CD14-positive monocyte (primary cell): ENCODE data around the gene BTBD8. TPM values are rescaled to one million over a fixed set of nuclear protein-coding genes. Genes with fewer than 3 reads are reported as not detected.

Experiments
- DNase-seq, 3 donors: peaks; one replicate each; pipeline ENCODE4 v3.0.0-alpha.2; 2011 to 2022
- H2AFZ ChIP-seq: 2 replicates; pipeline ENCODE4 v1.6.0; 2012; ENCODE audit warnings: mild to moderate bottlenecking, low read depth, low read length, inconsistent platforms; ENCODE audit not compliant: insufficient read depth, poor library complexity, severe bottlenecking
- H3K27ac ChIP-seq, 2 donors: 1 replicate in 1 of 2; 2 replicates in 1 of 2; pipeline ENCODE4 v1.5.1; 2012 to 2013; ENCODE audit warnings: low read length in 2 of 2, control low read depth in 1 of 2, inconsistent platforms in 1 of 2, low read depth in 1 of 2, mild to moderate bottlenecking in 1 of 2
- H3K27me3 ChIP-seq, 2 donors: one replicate each; pipeline versions ENCODE4 v1.6.0 to v1.6.1; 2011 to 2013; ENCODE audit warnings: low read length in 2 of 2; ENCODE audit not compliant: control insufficient read depth in 2 of 2, insufficient read depth in 2 of 2
- H3K36me3 ChIP-seq, 2 donors: replicated peaks in 1 of 2; 1 replicate in 1 of 2; 2 replicates in 1 of 2; pipeline versions ENCODE4 v1.5.1 to v1.6.1; 2012 to 2013; ENCODE audit warnings: low read length in 2 of 2, control low read depth in 1 of 2, inconsistent platforms in 1 of 2, mild to moderate bottlenecking in 1 of 2; ENCODE audit not compliant: insufficient read depth in 2 of 2, control insufficient read depth in 1 of 2
- H3K4me1 ChIP-seq, 2 donors: 1 replicate in 1 of 2; 2 replicates in 1 of 2; pipeline versions ENCODE4 v1.5.1 to v1.6.1; 2012 to 2013; ENCODE audit warnings: low read length in 2 of 2, control low read depth in 1 of 2, inconsistent platforms in 1 of 2, mild to moderate bottlenecking in 1 of 2, moderate library complexity in 1 of 2; ENCODE audit not compliant: insufficient read depth in 2 of 2, control insufficient read depth in 1 of 2
- H3K4me2 ChIP-seq: replicated peaks from 2 replicates; pipeline ENCODE3; 2012; ENCODE audit warnings: low read length, moderate library complexity, mild to moderate bottlenecking; ENCODE audit not compliant: poor library complexity, severe bottlenecking; ENCODE audit errors: extremely low read depth
- H3K4me3 ChIP-seq, 3 experiments: fragments of 200-600 bp in 1 of 3; sonication (generic) in 1 of 3; replicated peaks in 1 of 3; 1 replicate in 2 of 3; 2 replicates in 1 of 3; pipeline ENCODE4 v1.5.1; 2011 to 2013; ENCODE audit warnings: low read length in 3 of 3, mild to moderate bottlenecking in 3 of 3, control low read depth in 2 of 3, low read depth in 2 of 3, inconsistent platforms in 1 of 3, moderate library complexity in 1 of 3
- H3K79me2 ChIP-seq: 2 replicates; pipeline ENCODE4 v1.6.0; 2012; ENCODE audit warnings: mild to moderate bottlenecking, control low read depth, inconsistent platforms, low read length, moderate library complexity; ENCODE audit not compliant: insufficient read depth
- H3K9ac ChIP-seq: 2 replicates; pipeline ENCODE4 v1.6.0; 2017; ENCODE audit warnings: low read length, mild to moderate bottlenecking; ENCODE audit not compliant: insufficient read depth, poor library complexity, severe bottlenecking
- H3K9me3 ChIP-seq, 2 donors: replicated peaks in 1 of 2; 1 replicate in 1 of 2; 2 replicates in 1 of 2; pipeline versions ENCODE4 v1.5.1 to v1.6.1; 2012 to 2013; ENCODE audit warnings: low read length in 2 of 2, control low read depth in 1 of 2; ENCODE audit not compliant: control insufficient read depth in 1 of 2, insufficient read depth in 1 of 2
- H4K20me1 ChIP-seq: 2 replicates; pipeline ENCODE4 v1.6.0; 2012; ENCODE audit warnings: mild to moderate bottlenecking, low read length, control low read depth, moderate library complexity; ENCODE audit not compliant: insufficient read depth
- H3K27ac Mint-ChIP-seq, 7 donors: one replicate each; pipeline ENCODE4 v1.8.0; 2020; ENCODE audit warnings: mild to moderate bottlenecking in 7 of 7, mixed read lengths in 7 of 7, moderate library complexity in 6 of 7, inconsistent platforms in 2 of 7
- H3K27me3 Mint-ChIP-seq, 3 donors: one replicate each; pipeline ENCODE4 v1.8.0; 2021 to 2022; ENCODE audit warnings: low read depth in 3 of 3, mild to moderate bottlenecking in 3 of 3, mixed read lengths in 3 of 3, moderate library complexity in 3 of 3, inconsistent platforms in 1 of 3
- H3K36me3 Mint-ChIP-seq, 2 donors: one replicate each; pipeline ENCODE4 v1.8.0; 2020; ENCODE audit warnings: mixed read lengths in 2 of 2, inconsistent platforms in 1 of 2, mild to moderate bottlenecking in 1 of 2
- H3K4me1 Mint-ChIP-seq: one replicate; pipeline ENCODE4 v1.8.0; 2020; ENCODE audit warnings: mild to moderate bottlenecking, mixed read lengths
- H3K4me3 Mint-ChIP-seq, 2 donors: one replicate each; pipeline ENCODE4 v1.8.0; 2020; ENCODE audit warnings: mild to moderate bottlenecking in 2 of 2, mixed read lengths in 2 of 2, moderate library complexity in 1 of 2
- H3K9me3 Mint-ChIP-seq, 7 donors: one replicate each; pipeline ENCODE4 v1.8.0; 2020 to 2022; ENCODE audit warnings: mixed read lengths in 7 of 7, mild to moderate bottlenecking in 6 of 7, moderate library complexity in 6 of 7, inconsistent platforms in 2 of 7
- WGBS: methylation state at CpG from one replicate; pipeline ENCODE4 v1.1.5; 2013; ENCODE audit warnings: missing lambda C conversion rate; ENCODE audit not compliant: insufficient coverage; 5-methylcytosine and 5-hydroxymethylcytosine counted together
- intact Hi-C, 2 donors: fragments of 100-400 bp; cut with micrococcal nuclease; formaldehyde crosslinking; loops; one replicate each; pipeline versions ENCODE4 v1.15.0 to v1.15.1; 2023
- polyA plus RNA-seq, 3 donors: library from polyadenylated mRNA; depleted of rRNA in 1 of 3; unstranded in 2 of 3; stranded (reverse) in 1 of 3; fragments of 300-500 nt in 2 of 3; fragments of >200 nt in 1 of 3; fragmentation: Illumina TruSeq in 2 of 3; gene quantifications; 1 replicate in 2 of 3; 2 replicates in 1 of 3; pipeline ENCODE4 v1.2.3, GENCODE V29; 2012 to 2021
- TF ChIP-seq, protein P1 (sequence below): fragments of 200-600 bp; IDR thresholded peaks from one replicate; pipeline ENCODE4 v1.8.0; 2022; ENCODE audit warnings: antibody characterized with exemption, mild to moderate bottlenecking

The BTBD8 gene
- polyA plus RNA-seq, 3 donors, result 0.44 to 1.1 (median 0.88) TPM

DNA sequence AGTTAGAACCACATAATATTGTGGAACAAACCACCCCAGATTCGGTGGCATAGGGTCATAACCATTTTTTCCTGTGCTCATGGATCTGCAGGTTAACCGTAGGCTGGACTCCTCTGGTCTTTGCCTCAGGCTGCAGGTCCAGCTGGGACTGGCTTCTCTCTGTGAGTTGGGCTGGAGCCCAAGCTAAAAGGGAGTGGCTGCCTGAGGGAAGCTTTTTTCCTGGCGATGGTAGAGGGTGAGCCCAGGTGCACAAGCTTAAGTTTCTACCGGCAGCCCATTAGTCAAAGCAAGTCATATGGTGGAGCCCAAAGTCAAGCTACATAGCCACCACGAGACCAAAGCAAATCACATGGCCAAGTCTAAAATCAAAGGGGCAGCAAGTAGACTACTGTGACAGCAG lies 36.5 kb upstream of the BTBD8 start:
- Histone ChIP-seq H3K79me2 (no peaks in the 10 kb centered on the region), H3K27me3 (no peaks in the 10 kb centered on the region), H2AFZ (no peak overlapping the region), H3K36me3 (no peaks in the 10 kb centered on the region), H3K4me2 (no peak overlapping the region), H3K9me3 (no peaks in the 10 kb centered on the region), H3K27ac (no peak overlapping the region), H3K4me1 (no peaks in the 10 kb centered on the region), H3K4me3 (no peak overlapping the region), H3K9ac (no peak overlapping the region), H4K20me1 (no peaks in the 10 kb centered on the region)
- Mint-ChIP-seq H3K27me3 (peaks cover 0 to 4% (median 2%) of the 10 kb centered on the region in 3 donors), H3K36me3 (no peaks in the 10 kb centered on the region), H3K4me3 (no peak overlapping the region), H3K4me1 (no peaks in the 10 kb centered on the region), H3K27ac (no peak overlapping the region), H3K9me3 (peaks cover 0 to 2% (median 0%) of the 10 kb centered on the region in 7 donors)
- TF ChIP-seq, protein P1, sequence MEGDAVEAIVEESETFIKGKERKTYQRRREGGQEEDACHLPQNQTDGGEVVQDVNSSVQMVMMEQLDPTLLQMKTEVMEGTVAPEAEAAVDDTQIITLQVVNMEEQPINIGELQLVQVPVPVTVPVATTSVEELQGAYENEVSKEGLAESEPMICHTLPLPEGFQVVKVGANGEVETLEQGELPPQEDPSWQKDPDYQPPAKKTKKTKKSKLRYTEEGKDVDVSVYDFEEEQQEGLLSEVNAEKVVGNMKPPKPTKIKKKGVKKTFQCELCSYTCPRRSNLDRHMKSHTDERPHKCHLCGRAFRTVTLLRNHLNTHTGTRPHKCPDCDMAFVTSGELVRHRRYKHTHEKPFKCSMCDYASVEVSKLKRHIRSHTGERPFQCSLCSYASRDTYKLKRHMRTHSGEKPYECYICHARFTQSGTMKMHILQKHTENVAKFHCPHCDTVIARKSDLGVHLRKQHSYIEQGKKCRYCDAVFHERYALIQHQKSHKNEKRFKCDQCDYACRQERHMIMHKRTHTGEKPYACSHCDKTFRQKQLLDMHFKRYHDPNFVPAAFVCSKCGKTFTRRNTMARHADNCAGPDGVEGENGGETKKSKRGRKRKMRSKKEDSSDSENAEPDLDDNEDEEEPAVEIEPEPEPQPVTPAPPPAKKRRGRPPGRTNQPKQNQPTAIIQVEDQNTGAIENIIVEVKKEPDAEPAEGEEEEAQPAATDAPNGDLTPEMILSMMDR, result no peak
- intact Hi-C loops, result no loop called here
- no peak for DNase-seq
- WGBS, result 100% methylated on average over 2 of the region's 5 CpGs

DNA sequence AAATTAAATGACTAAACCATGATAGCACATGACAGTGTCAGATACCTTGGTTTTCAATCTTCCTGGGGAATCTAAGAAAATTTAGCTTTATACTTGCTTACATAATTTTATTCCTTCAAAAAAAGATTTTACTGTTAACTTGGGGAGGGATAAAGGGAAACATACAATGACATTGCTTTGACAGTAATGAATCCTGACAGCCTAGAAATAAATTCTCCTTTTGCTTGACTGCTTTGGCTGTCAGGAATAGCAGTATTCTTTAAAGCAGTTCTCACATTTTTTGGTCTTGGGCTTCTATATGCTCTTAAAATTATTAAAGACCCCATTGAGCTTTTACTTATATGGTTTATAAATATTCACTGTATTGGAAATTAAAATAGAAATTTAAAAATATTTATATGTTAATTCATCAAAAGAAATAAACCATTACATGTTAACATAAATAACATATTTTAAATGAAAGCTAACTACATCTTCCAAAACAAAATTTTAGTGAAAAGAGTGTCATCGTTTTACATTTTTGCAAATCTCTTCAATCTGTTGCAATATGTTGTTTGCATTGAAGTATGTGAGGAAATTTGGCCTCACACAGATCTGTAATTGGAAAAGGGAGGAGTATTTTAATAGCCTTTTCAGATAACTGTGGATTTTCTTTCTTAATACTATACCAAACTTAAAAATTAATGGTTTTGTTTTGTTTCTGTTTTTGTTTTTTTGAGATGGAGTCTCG lies 34.2 kb upstream of the BTBD8 start:
- Histone ChIP-seq H3K9ac (no peak overlapping the region), H3K36me3 (no peaks in the 10 kb centered on the region), H3K79me2 (no peaks in the 10 kb centered on the region), H3K9me3 (no peaks in the 10 kb centered on the region), H3K4me2 (no peak overlapping the region), H3K27me3 (no peaks in the 10 kb centered on the region), H2AFZ (no peak overlapping the region), H3K27ac (no peak overlapping the region), H3K4me1 (peaks cover 0 to 6% of the 10 kb centered on the region in 2 donors), H4K20me1 (no peaks in the 10 kb centered on the region), H3K4me3 (no peak overlapping the region)
- Mint-ChIP-seq H3K36me3 (no peaks in the 10 kb centered on the region), H3K27me3 (peaks cover 0 to 2% (median 2%) of the 10 kb centered on the region in 3 donors), H3K4me1 (peaks cover 6% of the 10 kb centered on the region), H3K4me3 (no peak overlapping the region), H3K9me3 (peaks cover 0 to 2% (median 0%) of the 10 kb centered on the region in 7 donors), H3K27ac (no peak overlapping the region)
- DNase-seq, result no peak
- intact Hi-C loops, result no loop called here
- TF ChIP-seq, protein P1, result no peak
- WGBS, result no CpG with 5 or more reads among the region's 2 CpGs
